Measurements from ENCODE around the gene LAMA5. TPM values are rescaled to one million over a fixed set of nuclear protein-coding genes. Genes with fewer than 3 reads are reported as not detected.

Gene LAMA5
- total and polyA plus RNA-seq, 2 experiments from 2014 or later, result 201 to 298 TPM

DNA sequence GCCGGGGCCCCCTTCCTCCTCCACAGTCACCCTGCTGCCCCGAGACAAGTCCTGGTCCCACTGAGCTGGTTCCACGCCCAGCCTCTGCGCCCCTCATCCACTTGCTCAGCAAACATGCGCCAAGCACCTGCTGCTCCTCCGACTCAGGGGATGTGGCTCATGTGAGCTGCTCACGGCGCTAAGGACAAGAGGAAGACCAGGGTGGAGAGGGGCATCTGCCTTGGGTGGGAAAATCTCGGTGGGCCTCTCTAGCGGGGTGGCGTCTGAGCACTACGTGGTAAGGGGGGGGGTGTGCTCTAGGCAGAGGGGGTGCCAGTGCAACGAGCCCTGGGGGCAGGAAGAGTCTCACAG is 4.5 kb downstream of the LAMA5 start (continued):
- TF ChIP-seq, protein P1, sequence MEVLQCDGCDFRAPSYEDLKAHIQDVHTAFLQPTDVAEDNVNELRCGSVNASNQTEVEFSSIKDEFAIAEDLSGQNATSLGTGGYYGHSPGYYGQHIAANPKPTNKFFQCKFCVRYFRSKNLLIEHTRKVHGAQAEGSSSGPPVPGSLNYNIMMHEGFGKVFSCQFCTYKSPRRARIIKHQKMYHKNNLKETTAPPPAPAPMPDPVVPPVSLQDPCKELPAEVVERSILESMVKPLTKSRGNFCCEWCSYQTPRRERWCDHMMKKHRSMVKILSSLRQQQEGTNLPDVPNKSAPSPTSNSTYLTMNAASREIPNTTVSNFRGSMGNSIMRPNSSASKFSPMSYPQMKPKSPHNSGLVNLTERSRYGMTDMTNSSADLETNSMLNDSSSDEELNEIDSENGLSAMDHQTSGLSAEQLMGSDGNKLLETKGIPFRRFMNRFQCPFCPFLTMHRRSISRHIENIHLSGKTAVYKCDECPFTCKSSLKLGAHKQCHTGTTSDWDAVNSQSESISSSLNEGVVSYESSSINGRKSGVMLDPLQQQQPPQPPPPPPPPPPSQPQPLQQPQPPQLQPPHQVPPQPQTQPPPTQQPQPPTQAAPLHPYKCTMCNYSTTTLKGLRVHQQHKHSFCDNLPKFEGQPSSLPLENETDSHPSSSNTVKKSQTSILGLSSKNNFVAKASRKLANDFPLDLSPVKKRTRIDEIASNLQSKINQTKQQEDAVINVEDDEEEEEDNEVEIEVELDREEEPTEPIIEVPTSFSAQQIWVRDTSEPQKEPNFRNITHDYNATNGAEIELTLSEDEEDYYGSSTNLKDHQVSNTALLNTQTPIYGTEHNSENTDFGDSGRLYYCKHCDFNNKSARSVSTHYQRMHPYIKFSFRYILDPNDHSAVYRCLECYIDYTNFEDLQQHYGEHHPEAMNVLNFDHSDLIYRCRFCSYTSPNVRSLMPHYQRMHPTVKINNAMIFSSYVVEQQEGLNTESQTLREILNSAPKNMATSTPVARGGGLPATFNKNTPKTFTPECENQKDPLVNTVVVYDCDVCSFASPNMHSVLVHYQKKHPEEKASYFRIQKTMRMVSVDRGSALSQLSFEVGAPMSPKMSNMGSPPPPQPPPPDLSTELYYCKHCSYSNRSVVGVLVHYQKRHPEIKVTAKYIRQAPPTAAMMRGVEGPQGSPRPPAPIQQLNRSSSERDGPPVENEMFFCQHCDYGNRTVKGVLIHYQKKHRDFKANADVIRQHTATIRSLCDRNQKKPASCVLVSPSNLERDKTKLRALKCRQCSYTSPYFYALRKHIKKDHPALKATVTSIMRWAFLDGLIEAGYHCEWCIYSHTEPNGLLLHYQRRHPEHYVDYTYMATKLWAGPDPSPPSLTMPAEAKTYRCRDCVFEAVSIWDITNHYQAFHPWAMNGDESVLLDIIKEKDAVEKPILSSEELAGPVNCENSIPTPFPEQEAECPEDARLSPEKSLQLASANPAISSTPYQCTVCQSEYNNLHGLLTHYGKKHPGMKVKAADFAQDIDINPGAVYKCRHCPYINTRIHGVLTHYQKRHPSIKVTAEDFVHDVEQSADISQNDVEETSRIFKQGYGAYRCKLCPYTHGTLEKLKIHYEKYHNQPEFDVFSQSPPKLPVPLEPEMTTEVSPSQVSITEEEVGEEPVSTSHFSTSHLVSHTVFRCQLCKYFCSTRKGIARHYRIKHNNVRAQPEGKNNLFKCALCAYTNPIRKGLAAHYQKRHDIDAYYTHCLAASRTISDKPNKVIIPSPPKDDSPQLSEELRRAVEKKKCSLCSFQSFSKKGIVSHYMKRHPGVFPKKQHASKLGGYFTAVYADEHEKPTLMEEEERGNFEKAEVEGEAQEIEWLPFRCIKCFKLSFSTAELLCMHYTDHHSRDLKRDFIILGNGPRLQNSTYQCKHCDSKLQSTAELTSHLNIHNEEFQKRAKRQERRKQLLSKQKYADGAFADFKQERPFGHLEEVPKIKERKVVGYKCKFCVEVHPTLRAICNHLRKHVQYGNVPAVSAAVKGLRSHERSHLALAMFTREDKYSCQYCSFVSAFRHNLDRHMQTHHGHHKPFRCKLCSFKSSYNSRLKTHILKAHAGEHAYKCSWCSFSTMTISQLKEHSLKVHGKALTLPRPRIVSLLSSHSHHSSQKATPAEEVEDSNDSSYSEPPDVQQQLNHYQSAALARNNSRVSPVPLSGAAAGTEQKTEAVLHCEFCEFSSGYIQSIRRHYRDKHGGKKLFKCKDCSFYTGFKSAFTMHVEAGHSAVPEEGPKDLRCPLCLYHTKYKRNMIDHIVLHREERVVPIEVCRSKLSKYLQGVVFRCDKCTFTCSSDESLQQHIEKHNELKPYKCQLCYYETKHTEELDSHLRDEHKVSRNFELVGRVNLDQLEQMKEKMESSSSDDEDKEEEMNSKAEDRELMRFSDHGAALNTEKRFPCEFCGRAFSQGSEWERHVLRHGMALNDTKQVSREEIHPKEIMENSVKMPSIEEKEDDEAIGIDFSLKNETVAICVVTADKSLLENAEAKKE (CRISPR knock-in tag; IDR thresholded peaks at IDR 0.05), result no peak
- TF ChIP-seq JUNB (IDR thresholded peaks at IDR 0.05; ENCODE audit: unreplicated experiment), result no peak

DNA sequence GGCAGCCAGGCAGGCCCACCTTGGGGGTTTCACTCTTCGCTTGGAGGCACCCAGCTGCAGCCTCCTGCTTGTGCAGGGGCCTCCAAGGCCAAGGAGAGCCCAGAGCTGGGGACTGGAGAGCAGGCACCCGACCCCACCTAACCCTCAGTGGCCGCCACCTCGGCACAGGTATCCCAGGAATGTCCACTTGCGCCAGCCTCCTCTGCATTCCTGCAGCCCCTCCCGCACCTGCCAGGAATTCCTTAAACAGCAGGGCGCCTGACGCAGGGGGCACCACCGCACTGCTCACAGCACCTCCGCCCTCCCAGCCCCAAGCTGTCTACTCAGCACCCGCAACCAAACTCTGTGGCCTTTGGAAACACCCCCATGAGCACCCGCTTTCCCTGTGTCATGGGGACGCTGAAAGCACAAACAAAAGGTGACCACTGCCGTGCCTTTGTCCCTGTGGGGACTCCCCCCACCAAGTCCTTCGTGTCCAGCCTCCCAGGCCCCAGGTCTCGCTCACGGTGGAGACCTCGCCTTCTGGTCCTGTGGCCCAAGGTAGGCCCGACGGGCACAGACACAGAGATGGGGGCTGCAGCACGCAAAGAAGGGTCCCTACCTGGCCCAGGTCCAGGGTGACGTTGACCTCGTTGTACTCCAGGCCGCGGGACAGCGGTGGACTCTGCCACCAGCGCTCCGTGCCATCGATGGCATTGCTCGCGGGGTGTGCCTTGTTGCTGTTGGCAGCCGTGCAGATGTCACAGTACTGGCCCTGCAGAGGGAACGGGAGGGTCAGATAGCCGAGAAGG is 5.1 kb downstream of the LAMA5 start:
- H3K36me3 ChIP-seq (ENCODE audit: insufficient read depth), result no peaks in the 10 kb centered on the region
- H3K27me3 ChIP-seq (ENCODE audit: insufficient read depth), result no peaks in the 10 kb centered on the region
- H3K36me3 Mint-ChIP-seq (ENCODE audit: low read depth), result peaks cover 3% of the 10 kb centered on the region; the same call in 1 of the 3 replicates
- peak overlapping the region; percentile 48; the same call in 2 of the 3 replicates for H3K4me3 Mint-ChIP-seq
- peaks cover 6% of the 10 kb centered on the region for H4K20me1 ChIP-seq (replicated peaks; ENCODE audit: insufficient read depth)
- peak overlapping the region; percentile 41; the same call in 1 of the 2 replicates for H3K4me3 ChIP-seq
- peaks cover 47% of the 10 kb centered on the region for H3K4me1 Mint-ChIP-seq
- no peaks in the 10 kb centered on the region for H3K9me3 Mint-ChIP-seq
- no peak overlapping the region for H2AFZ ChIP-seq
- H3K27ac Mint-ChIP-seq, result peak overlapping the region; percentile 94
- H3K79me2 ChIP-seq (replicated peaks; ENCODE audit: insufficient read depth), result peaks cover 88% of the 10 kb centered on the region
- DNase-seq (ENCODE audit: low spot score), result peak; percentile 96
- H3F3A ChIP-seq (replicated peaks; ENCODE audit: low read depth), result peaks cover 28% of the 10 kb centered on the region
- peaks cover 47% of the 10 kb centered on the region for H3K4me1 ChIP-seq (ENCODE audit: insufficient read depth)
- H3K4me2 ChIP-seq, result peak overlapping the region; percentile 97
- peak overlapping the region; percentile 99 for H3K27ac ChIP-seq (ENCODE audit: low read depth)
- peak; percentile 59 for ATAC-seq
- no peaks in the 10 kb centered on the region for H3K9me2 ChIP-seq (ENCODE audit: insufficient read depth)
- H3K27me3 Mint-ChIP-seq (ENCODE audit: insufficient read depth, low read depth, poor library complexity), result peaks cover 18% of the 10 kb centered on the region
- TF ChIP-seq STAT1 (IDR thresholded peaks at IDR 0.05; ENCODE audit: unreplicated experiment) (no peak), CREB1 (CRISPR knock-in tag; IDR thresholded peaks at IDR 0.05; ENCODE audit: low read depth) (peak; percentile 50; the same call in 1 of the 2 replicates), EZH2phosphoT487 (IDR thresholded peaks at IDR 0.05; ENCODE audit: unreplicated experiment) (no peak)
- TF ChIP-seq, protein P1 (CRISPR knock-in tag; IDR thresholded peaks at IDR 0.05), result no peak

All from GM23338 (cell line).